Gastroesophageal sphincter (tissue), 3 donors: ENCODE data around the gene SAPCD1.

Source experiments
- POLR2A ChIP-seq, 2 donors: fragments of 450-650 bp; IDR thresholded peaks; one replicate each; pipeline ENCODE4 v1.6.1; 2017; ENCODE audit warnings: antibody characterized with exemption in 2 of 2, mild to moderate bottlenecking in 2 of 2, moderate library complexity in 1 of 2
- POLR2AphosphoS5 ChIP-seq: sonication (generic); formaldehyde crosslinking; IDR thresholded peaks from one replicate; pipeline ENCODE4 v1.6.1; 2017; ENCODE audit warnings: antibody characterized with exemption
- TF ChIP-seq, protein P1 (sequence below), 4 experiments: fragments of 200-600 bp in 2 of 4; fragments of 450-650 bp in 2 of 4; sonication (generic) in 1 of 4; IDR thresholded peaks; one replicate each; pipeline ENCODE4 v1.5.1; 2017 to 2019; ENCODE audit warnings: antibody characterized with exemption in 4 of 4, mild to moderate bottlenecking in 2 of 4, moderate library complexity in 2 of 4

GRCh38 chr6:31737315-31737990 is 25.0 kb upstream of the SAPCD1 start:
- TF ChIP-seq POLR2AphosphoS5 (no peak), POLR2A (IDR thresholded peaks at IDR 0.05) (no peak)
- TF ChIP-seq, protein P1, sequence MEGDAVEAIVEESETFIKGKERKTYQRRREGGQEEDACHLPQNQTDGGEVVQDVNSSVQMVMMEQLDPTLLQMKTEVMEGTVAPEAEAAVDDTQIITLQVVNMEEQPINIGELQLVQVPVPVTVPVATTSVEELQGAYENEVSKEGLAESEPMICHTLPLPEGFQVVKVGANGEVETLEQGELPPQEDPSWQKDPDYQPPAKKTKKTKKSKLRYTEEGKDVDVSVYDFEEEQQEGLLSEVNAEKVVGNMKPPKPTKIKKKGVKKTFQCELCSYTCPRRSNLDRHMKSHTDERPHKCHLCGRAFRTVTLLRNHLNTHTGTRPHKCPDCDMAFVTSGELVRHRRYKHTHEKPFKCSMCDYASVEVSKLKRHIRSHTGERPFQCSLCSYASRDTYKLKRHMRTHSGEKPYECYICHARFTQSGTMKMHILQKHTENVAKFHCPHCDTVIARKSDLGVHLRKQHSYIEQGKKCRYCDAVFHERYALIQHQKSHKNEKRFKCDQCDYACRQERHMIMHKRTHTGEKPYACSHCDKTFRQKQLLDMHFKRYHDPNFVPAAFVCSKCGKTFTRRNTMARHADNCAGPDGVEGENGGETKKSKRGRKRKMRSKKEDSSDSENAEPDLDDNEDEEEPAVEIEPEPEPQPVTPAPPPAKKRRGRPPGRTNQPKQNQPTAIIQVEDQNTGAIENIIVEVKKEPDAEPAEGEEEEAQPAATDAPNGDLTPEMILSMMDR (IDR thresholded peaks at IDR 0.05) = no peak
